Measurements from ENCODE around the gene WEE1.
"Not testable (repeated sequence)": the region's sequence is repeated elsewhere in the genome, so short reads cannot be mapped to it uniquely, and the experiment has no call there.

Gene WEE1

DNA sequence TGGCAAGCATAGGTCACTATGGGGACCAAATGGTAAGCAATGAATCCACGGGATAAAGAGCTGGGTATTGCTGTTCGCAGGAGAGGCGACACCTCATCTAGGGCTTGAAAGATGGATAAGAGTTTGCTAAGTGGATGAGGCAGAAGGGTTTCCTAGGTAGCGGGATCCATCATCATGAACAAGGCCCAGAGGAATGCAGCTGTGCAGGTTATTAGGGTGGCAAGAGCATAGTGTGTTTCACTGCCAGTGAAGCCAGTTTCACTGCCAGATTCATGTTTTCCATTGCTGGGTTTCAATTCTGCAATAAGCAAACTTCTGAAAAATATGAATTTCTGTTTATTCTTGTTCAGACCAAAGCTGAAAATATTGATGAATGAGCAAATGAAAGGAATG, 27.2 kb downstream of the WEE1 start:
- DNase-seq = no peak

DNA sequence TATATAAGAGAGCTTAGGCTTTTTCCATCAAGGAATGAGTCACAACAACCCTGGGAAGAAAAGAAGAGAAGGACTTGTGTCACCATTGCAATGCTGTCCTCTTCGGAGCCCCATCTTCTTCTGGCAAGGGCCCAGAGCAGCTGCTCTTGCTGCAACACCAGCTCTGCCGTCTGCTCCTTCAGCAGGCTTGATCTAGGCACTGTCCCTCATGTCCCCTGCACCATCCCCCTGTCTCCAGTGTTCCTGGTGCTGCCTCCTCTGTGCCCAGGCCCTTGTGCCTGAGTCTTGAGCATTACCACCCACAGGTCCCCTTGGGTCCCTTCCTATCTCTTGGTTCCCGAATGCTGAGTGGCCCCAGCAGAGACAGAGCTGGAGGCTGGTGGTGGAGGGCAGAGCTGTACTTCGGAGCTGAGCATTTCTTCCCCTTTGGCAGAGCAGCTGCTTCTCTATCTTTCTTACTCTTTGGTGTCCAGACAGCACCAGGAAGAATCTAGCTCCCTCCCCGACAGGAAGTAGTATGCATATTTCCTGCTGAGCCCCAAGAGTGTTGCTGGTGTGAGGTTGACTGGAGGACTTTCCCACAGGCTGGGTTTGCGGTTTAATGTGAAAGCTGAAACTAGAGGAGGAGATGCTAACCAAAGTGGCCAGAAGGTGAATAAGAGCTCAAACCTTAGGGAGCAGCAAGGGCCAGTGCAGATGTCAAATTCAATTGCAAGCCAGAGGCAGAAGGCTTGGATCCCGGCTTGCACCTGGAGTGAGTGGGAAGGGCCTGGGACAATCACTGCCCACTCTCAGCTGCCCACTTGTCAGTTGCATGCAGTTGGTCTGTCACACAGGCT, 27.8 kb downstream of the WEE1 start:
- DNase-seq = peak; percentile 95

DNA sequence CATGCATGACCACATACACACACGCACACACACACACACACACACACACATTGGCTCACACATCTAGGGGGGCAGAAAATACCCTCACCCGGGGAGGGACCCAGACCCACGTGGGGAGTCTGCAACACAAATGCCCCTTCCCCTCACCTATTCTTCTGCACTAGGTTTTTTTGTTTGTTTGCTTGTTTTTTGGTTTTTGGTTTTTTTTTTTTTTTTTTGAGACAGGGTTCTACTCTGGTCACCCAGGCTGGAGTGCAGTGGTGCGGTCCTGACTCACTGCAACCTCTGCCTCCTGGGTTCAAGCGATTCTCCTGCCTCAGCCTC, 28.4 kb downstream of the WEE1 start:
- DNase-seq = no peak

DNA sequence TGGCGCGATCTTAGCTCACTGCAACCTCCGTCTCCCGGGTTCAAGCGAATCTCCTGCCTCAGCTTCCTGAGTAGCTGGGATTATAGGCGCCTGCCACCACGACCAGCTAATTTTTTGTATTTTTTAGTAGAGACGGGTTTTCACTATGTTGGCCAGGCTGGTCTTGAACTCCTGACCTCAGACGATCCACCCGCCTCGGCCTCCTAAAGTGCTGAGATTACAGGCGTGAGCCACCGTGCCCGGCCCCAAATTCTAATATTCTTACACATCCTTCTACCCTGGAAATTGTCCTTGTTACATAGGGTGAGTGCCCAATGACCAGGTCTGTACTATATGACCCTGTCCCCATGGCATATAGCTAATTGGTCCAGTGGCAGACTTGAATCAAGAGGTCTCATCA, 29.7 kb downstream of the WEE1 start:
- DNase-seq = not testable (repeated sequence)

DNA sequence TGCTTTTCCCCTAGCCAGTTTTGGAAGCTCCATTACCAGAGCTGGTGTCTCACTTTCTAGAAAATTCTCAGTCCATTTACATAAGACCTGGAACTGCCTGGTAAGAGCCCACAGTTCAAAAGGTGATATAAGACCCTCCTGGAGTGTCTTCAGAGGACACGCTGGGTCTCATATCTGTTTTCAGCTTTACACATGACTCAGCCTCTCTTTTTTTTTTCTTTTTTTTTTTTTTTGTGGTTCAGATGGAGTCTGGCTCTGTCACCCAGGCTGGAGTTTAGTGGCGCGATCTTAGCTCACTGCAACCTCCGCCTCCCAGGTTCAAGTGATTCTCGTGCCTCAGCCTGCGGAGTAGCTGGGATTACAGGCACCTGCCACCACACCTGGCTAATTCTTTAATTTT, 30.7 kb downstream of the WEE1 start:
- DNase-seq = no peak

DNA sequence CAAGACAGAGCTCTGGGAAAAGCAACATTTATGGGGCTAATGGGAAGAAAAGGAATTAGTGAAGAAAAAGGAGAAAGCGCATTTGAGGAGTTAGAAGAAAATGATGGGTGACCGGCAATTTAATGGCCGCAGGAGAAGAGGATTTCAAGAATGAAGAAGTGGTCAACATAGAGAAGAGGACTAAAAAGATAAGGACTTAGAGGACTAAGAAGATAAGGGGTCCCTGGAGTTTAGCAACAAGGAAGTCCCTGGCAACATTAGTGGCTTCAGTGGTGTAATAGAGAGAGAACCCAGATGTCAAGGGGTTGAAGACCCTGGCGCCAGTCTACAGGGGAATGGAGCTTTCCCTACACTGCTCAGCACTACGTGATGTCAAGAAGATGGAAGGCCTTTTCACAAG, 32.3 kb downstream of the WEE1 start:
- DNase-seq = no peak

DNA sequence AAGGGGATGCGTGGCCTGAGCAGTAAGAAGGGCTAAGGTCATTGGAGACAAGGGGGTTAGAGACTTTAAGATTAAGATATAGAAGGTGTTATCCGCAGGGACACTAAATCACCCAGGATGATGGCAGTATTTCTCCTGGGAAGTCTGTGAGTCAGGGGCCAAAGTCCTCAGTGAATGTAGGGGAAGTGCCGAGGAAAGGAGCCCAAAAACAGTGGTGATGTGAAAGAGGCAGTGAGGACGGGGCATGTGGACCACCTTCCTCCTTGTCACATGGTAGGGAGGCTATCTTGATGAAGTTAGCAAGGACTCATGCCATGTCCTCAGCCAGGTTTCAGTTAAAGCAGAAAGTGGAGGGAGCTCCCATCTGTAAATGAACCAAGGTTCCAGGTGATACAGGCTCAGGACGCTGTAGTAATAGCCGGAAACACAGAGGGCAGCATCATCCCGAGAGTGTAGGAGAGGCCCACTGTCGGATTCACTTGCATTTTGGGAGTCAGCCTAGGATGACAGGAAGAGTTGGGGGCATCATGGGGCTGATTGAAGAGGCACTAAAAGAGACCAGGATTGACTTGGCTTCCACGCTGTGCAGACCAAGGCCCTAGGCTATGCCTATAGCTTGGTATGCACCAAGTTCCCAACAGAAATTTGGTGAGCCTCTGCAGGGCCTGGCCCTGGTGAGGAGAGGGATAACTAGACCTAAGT, 33.5 kb downstream of the WEE1 start:
- no peak for DNase-seq

DNA sequence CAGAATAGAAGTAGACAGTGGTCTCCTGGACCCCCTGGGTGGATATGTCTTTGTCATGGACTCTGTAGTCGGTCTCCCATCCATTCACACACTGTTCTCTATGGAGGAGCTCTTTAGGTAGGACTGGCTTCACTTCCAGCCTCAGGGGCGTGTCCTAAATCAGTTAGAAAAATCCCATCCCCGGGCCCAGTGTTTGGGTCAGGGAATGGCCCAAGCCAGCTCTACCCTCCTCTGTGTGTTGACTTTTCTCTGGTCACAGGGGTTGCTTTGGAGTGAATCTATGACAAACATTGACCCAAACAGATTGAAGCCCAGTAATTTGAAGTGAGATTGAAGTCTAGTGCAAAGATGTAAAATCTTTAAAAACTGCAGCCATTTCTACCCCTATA, 34.0 kb downstream of the WEE1 start:
- no peak for DNase-seq

DNA sequence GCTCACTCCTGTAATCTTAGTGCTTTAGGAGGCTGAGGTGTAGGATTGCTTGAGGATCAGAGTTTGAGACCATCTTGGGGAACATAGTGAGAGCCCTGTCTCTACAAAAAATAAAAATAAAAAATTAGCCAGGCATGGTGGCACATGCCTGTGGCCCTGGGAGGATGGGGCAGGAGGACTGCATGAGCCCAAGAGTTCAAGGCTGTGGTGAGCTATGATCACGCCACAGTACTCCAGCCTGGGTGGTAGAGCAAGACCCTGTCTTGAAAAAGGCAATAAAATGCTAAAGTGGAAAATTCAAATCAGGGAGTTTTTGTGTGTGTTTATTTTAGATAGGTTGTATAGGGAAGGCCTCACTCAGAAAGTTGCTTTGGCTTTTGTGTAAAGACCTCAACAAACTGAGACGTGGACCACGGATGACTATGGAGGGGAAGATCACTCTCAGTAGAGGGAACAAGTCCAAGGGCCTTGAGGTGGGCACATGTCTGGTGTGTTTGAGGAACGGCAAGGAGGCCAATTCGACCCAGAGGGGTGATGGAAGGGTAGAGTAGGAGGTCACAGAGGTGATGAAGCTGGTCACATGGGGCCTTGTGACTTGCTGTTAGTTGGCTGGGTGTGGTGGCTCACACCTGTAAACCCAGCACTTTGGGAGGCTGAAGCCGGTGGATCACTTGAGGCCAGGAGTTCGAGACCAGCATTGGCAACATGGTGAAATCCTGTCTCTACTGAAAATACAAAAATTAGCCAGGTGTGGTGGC, 35.7 kb downstream of the WEE1 start:
- DNase-seq = no peak

DNA sequence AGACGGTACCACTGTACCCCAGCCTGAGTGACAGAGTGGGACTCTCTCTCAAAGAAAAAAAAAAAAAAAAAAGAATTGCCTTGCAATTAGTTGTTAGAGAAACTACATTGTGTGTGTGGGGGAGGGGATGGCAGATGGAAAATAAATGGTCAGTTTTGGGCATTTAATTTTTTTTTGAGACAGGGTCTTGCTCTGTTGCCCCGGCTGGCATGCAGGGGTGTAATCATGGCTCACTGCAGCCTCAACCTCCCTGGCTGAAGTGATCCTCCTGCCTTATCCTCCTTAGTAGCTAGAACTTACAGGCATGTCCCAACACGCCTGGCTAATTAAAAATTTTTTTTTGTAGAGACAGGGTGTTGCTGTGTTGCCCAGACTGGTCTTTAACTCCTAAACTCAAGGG, 36.4 kb downstream of the WEE1 start:
- DNase-seq = no peak

DNA sequence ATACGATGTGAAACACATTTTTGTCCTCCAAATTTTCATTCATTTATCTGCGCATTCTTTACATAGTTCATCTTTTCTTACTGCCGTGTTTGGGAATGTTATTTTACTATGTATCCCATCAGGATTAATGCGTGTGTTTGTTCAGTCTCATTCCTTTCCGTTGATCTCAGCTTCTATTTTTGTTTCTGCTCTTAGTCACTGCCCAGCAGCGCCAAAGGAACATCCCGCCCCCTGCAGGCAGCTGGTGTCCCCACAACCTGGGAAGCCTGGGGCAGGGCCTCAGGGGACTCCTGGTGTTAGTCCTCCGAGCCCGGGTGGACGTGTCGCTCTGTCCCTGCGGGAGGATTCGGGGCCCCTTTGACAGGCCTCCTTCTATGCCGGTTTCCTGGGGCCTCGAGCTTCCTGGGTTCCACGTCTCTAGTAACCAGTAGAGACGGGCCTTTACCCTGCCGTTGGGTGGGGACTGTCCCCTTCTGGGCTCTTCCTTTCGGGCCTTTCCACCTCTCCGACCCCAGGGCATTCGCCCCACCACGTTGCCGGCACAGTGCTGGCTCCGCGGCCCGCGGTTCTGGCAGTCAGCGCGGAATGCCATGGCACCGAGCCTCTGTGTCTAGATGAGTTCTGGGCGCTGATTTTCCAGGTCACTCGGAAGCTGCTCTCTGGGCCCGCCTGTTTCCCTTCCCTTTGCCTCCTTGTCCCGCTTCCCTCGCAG, 39.8 kb downstream of the WEE1 start:
- peak; percentile 85 to 89 for DNase-seq

DNA sequence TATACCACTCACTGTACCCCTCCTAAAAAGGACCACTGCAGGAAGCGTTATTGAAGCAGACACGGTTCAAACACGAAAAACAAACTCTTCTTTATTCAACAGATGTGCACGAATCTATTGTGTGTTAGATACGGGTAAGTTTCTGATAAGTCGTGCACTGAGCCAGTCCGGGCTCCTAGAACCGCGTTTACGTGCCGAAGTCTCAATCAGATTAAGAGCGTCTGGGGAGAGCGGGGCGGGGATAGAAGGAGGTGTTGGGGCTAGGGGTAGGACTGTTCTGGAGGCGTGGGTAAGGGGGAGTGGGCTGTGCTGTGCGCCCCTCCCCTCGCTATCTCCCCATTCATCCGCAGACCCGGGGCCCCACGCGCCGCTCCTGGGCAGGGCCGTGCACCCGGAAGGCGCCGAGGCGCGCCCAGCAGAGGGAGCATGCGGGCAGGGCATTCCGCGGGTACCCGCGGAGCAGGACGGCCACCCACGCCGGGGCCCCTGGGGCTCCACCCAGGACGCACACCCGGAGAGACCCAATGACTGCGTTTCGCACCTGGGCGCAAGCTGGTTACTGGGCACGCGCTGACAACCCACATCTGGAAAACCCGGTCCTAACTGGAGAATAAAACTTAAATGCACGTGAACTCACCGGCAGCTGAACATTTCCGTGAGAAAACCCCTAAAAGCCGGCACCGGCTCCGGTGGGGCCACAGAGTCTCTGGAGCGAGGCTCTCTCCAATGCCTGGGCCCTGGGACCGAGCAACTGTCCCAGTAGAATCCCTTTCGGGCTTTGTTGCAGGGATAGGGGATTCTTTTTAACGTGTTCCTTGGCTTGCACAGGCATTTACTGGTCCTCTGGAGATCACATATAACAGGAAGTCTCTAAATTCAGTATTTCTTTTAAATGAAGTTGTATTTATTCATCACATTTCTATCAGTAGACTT, 40.6 kb downstream of the WEE1 start:
- peak; percentile 78 to 83 for DNase-seq

DNA sequence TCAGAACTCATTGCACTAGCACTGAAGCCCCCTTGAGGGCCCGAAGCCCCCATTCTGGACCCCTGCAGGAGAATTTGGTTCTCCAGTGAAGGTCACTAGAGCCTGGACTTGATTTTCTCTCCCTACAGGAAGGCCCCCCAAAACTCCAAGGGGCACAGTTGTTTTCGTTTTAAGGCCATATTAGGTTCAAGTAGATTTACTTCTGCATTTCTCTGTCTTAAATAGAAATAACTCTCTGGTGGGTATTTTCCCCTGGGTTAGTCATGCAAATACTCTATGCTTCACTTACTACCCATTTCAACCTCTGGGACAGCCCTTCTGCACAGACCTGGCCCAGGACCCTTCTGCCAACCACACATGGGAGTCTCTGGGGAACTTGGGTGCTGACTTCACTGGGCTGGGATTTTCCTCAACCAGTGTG, 41.6 kb downstream of the WEE1 start:
- DNase-seq = peak; percentile 38 to 50

DNA sequence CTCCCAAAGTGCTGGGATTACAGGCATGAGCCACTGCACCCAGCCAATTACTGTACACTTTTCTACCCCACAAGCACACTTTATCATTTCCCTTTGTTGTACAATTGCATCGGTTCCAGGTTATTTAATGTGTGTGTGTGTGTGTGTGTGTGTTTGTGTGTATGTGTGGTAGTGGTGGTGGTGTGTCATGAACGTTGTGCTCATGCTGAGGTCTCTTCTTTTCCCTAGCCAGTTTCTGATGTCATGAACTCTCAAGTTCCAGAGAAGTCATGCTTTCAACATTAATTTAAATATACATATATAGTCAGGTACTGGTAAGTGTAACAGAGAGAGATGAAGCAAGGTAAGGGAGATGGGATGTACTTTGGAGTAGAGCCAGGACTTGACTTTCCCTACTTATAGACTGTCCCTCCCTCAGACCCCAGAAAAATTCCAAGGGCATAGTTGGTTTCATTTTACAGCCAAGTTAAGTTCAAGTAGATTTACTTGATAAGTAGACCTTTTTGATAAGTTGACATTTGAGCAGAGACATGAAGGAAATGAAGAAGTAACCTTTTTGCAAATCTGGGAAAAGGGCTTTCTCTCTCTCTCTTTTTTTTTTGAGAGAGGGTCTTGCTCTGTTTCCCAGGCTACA, 42.7 kb downstream of the WEE1 start:
- DNase-seq = no peak

DNA sequence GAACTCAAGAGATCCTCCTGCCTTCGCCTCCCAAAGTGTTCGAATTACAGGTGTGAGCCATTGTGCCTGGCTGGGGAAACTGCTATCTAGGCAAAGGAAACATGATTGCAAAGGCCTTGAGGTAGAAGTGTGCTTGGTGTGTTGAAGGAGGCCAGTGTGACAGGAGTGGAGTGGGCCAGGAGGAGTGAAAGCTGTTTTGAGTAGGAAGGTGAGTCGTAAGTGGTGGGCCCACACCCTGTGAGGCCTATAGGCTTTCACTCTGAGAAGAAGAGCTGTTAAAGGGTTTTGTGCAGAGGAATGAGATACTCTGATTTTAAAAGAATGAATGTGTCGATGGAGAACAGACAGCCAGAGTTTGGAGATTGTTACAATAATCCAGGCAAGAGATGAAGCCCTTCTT, 43.4 kb downstream of the WEE1 start:
- no peak for DNase-seq

DNA sequence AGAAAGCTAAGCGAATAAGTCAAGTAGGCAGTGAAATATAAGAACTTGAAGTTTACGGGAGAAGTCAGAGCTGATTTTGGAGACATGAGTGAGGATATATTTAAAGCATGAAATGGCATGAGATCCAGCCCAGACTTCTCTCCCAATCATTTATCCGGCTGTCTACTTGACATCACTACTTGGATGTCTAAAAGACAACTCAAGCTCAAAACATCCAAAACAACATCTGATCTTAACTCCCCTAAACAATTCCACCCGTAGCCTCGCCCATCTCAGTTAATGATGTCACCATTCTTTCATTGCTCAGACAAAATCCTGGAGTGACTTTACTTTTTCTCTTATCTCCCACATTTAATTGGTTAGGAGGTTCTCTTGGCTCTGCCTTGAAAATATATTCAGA, 44.5 kb downstream of the WEE1 start:
- no peak for DNase-seq

DNA sequence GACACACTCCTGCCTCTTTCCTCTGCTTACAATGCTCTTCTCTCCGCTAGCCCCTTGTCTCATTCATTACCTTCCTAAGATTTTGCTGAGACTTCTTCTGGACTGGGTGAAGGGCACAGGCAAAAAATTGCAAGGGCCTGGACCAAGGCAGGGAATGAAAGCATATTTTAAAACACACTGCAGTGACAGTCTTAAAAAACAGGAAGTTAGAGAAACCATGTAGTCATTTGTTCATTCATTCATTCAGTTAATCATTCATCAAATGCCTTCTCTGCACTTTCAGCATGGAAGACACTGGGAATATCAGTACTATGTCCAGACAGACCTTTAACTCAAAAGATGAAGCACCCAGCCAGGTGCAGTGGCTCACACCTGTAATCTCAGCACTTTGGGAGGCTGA, 45.5 kb downstream of the WEE1 start:
- no peak for DNase-seq

DNA sequence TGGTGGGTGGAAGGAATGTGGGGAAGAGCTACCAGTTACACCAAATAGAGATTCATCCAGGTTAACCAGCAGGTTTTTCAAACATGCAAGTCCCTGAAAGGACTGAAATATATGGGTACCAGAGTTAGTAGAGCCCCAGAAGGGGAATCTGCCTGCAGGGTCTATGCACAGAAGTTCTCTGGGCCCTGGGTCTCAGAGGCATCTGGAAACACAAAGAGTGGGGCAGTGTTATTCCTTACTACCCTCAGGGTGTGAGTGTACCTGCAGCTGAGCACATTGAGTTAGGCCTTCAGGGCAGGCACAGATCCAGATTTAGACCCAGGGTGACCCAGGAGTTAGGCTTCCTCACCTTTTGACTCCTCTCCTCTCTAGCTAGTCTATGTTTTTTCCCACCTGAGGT, 46.5 kb downstream of the WEE1 start:
- no peak for DNase-seq

DNA sequence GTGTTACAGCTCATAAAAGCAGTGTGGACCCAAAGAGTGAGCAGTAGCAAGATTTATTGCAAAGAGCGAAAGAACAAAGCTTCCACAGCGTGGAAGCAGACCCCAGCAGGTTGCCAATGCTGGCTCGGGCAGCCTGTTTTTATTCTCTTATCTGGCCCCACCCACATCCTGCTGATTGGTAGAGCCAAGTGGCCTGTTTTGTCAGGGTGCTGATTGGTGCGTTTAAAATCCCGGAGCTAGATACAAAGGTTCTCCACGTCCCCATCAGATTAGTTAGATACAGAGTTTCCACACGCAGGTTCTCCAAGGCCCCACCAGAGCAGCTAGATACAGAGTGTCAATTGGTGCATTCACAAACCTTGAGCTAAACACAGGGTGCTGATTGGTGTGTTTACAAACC, 48.9 kb downstream of the WEE1 start:
- not testable (repeated sequence) for DNase-seq

DNA sequence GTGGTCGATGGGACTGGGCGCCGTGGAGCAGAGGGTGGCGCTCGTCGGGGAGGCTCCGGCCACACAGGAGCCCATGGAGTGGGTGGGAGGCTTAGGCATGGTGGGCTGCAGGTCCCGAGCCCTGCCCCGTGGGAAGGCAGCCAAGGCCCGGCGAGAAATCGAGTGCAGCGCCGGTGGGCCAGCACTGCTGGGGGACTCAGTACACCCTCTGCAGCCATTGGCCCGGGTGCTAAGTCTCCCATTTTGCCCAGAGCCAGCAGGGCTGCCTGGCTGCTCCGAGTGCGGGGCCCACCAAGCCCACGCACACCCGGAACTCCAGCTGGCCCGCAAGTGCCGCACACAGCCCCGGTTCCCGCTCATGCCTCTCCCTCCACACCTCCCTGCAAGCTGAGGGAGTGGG, 49.6 kb downstream of the WEE1 start:
- not testable (repeated sequence) for DNase-seq

DNA sequence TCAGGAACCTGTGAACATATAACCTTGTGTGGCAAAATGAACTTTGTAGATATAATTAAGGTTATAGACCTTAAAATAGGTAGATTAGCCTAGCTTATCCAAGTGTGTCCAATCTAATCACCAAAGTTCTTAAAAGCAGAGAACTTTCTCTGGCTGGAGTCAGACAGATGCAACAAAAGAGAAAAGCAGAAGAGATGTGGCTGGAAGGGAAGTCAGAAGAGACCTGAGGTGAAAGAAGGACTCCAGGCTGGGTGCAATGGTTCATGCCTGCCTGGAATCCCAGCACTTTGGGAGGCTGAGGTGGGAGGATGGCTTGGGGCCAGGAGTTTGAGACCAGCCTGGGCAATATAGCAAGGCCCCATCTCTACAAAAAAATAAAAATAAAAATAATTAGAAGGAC, 51.0 kb downstream of the WEE1 start:
- DNase-seq = peak in 1 of 2 experiments; percentile 14

DNA sequence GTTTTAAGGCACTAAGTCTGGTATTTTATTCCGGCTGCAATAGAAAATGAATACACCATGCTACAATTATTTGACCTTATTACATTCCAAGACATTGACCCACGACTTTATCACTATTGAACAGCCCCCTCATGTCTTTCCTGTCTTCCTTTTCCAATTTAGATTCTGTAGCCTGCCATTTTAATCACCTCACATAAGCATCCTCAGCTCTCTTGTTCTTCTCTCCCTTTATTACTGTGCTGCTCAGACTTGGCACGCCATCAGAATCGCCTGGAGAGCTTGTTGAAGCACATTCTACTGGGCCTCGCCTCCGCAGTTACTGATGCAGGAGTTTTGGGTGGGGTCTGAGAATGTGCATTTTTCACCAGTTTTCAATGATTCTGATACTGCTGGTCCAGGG, 51.7 kb downstream of the WEE1 start:
- DNase-seq = no peak
